Peyer's patch (tissue), 4 donors: ENCODE measurements around the gene DALRD3.

ENCODE experiments used
- POLR2A ChIP-seq, 2 donors: fragments of 450-650 bp; IDR thresholded peaks; one replicate each; pipeline ENCODE4 v1.5.1; 2017; ENCODE audit warnings: antibody characterized with exemption in 2 of 2, mild to moderate bottlenecking in 2 of 2, moderate library complexity in 2 of 2
- TF ChIP-seq, protein P1 (sequence below), 6 experiments: fragments of 450-650 bp in 4 of 6; fragments of 200-600 bp in 2 of 6; sonication (generic) in 1 of 6; IDR thresholded peaks; one replicate each; pipeline ENCODE4 v1.5.1; 2017 to 2019; ENCODE audit warnings: antibody characterized with exemption in 6 of 6, mild to moderate bottlenecking in 3 of 6, moderate library complexity in 1 of 6

DNA sequence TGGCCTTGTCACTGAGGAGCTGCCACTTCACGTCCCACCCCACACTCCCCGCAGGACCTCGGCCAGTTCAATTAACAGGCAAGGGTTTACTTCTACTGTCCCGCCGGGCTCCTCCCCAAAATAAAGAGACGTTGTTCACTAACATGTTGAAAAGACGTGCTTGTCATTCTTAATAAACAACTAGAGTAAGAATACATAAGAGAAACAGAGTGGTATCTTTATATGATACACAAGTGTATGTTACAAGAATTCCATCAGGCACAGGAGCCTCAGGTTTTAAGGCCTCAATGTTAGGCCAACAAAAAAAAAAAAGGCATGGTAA lies 11.1 kb upstream of the DALRD3 start:
- TF ChIP-seq, protein P1, sequence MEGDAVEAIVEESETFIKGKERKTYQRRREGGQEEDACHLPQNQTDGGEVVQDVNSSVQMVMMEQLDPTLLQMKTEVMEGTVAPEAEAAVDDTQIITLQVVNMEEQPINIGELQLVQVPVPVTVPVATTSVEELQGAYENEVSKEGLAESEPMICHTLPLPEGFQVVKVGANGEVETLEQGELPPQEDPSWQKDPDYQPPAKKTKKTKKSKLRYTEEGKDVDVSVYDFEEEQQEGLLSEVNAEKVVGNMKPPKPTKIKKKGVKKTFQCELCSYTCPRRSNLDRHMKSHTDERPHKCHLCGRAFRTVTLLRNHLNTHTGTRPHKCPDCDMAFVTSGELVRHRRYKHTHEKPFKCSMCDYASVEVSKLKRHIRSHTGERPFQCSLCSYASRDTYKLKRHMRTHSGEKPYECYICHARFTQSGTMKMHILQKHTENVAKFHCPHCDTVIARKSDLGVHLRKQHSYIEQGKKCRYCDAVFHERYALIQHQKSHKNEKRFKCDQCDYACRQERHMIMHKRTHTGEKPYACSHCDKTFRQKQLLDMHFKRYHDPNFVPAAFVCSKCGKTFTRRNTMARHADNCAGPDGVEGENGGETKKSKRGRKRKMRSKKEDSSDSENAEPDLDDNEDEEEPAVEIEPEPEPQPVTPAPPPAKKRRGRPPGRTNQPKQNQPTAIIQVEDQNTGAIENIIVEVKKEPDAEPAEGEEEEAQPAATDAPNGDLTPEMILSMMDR (IDR thresholded peaks at IDR 0.05): no peak
- no peak for TF ChIP-seq POLR2A (IDR thresholded peaks at IDR 0.05)
